Central memory CD8-positive, alpha-beta T cell (primary cell): ENCODE measurements around the gene JAZF1.
A peak's percentile ranks its signal among the peaks of the same experiment; 100 is the strongest.

Experiments
- ATAC-seq: fragments of 150-1000 bp; cut with Tn5 transposase; replicated peaks from 2 replicates; pipeline ENCODE4 v1.10.0; 2022; ENCODE audit warnings: mild to moderate bottlenecking, moderate FRiP score, moderate number of reproducible peaks; ENCODE audit not compliant: poor library complexity, severe bottlenecking; ENCODE audit errors: extremely low read depth
- DNase-seq, 2 donors: peaks; one replicate each; pipeline ENCODE4 v3.0.0; 2021; ENCODE audit warnings: low spot score in 2 of 2
- H3K27ac Mint-ChIP-seq: one replicate; pipeline ENCODE4 v1.8.0; 2022; ENCODE audit warnings: low read depth, mild to moderate bottlenecking, moderate library complexity, mixed read lengths
- H3K27me3 Mint-ChIP-seq: one replicate; pipeline ENCODE4 v1.8.0; 2022; ENCODE audit warnings: mixed read lengths
- H3K36me3 Mint-ChIP-seq: one replicate; pipeline ENCODE4 v1.8.0; 2022; ENCODE audit warnings: mild to moderate bottlenecking, moderate library complexity, mixed read lengths; ENCODE audit not compliant: insufficient read depth
- H3K4me1 Mint-ChIP-seq: one replicate; pipeline ENCODE4 v1.8.0; 2022; ENCODE audit warnings: mixed read lengths
- H3K4me3 Mint-ChIP-seq: one replicate; pipeline ENCODE4 v1.8.0; 2022; ENCODE audit warnings: mild to moderate bottlenecking, moderate library complexity, mixed read lengths
- H3K9me3 Mint-ChIP-seq: one replicate; pipeline ENCODE4 v1.8.0; 2022; ENCODE audit warnings: mixed read lengths

JAZF1 gene

GRCh38 chr7:28205506-28205905 lies 24.9 kb upstream of the JAZF1 start:
- Mint-ChIP-seq H3K9me3 (peaks cover 6% of the 10 kb centered on the region), H3K27ac (no peak overlapping the region), H3K27me3 (peaks cover 12% of the 10 kb centered on the region), H3K4me1 (peaks cover 49% of the 10 kb centered on the region), H3K4me3 (no peak overlapping the region), H3K36me3 (peaks cover 3% of the 10 kb centered on the region)
- ATAC-seq (no peak), DNase-seq (no peak)

- Mint-ChIP-seq H3K36me3 (peaks cover 3% of the 10 kb centered on the region), H3K9me3 (peaks cover 6% of the 10 kb centered on the region), H3K4me1 (peaks cover 56% of the 10 kb centered on the region), H3K27ac (peak overlapping the region; percentile 47), H3K4me3 (no peak overlapping the region), H3K27me3 (peaks cover 12% of the 10 kb centered on the region)
- DNase-seq (peak in 1 of 2 donors; percentile 23), ATAC-seq (peak; percentile 88)
Measured at GRCh38 chr7:28203508-28204240, 23.1 kb upstream of the JAZF1 start.

- Mint-ChIP-seq H3K4me3 (no peak overlapping the region), H3K4me1 (peaks cover 48% of the 10 kb centered on the region), H3K9me3 (peaks cover 6% of the 10 kb centered on the region), H3K27ac (no peak overlapping the region), H3K27me3 (peaks cover 12% of the 10 kb centered on the region), H3K36me3 (peaks cover 1% of the 10 kb centered on the region)
- ATAC-seq (no peak), DNase-seq (no peak)
Measured at GRCh38 chr7:28202222-28202621, 21.6 kb upstream of the JAZF1 start.

GRCh38 chr7:28201131-28201530 lies 20.5 kb upstream of the JAZF1 start:
- Mint-ChIP-seq H3K27me3 (peaks cover 12% of the 10 kb centered on the region), H3K4me1 (peaks cover 52% of the 10 kb centered on the region), H3K9me3 (no peaks in the 10 kb centered on the region), H3K36me3 (peaks cover 3% of the 10 kb centered on the region), H3K27ac (peak overlapping the region; percentile 54), H3K4me3 (no peak overlapping the region)
- DNase-seq (no peak), ATAC-seq (no peak)

- Mint-ChIP-seq H3K4me3 (peak overlapping the region; percentile 41), H3K36me3 (peaks cover 3% of the 10 kb centered on the region), H3K27ac (no peak overlapping the region), H3K4me1 (peaks cover 57% of the 10 kb centered on the region), H3K27me3 (peaks cover 12% of the 10 kb centered on the region), H3K9me3 (no peaks in the 10 kb centered on the region)
- peak; percentile 14 to 16 for DNase-seq
- ATAC-seq = peak; percentile 77
Measured at GRCh38 chr7:28200598-28200997, 20.0 kb upstream of the JAZF1 start.

GRCh38 chr7:28199021-28199510 lies 18.5 kb upstream of the JAZF1 start:
- Mint-ChIP-seq H3K4me1 (peaks cover 67% of the 10 kb centered on the region), H3K9me3 (no peaks in the 10 kb centered on the region), H3K4me3 (no peak overlapping the region), H3K27me3 (peaks cover 12% of the 10 kb centered on the region), H3K36me3 (peaks cover 3% of the 10 kb centered on the region), H3K27ac (no peak overlapping the region)
- ATAC-seq (no peak), DNase-seq (no peak)

GRCh38 chr7:28195910-28196620 lies 15.5 kb upstream of the JAZF1 start:
- peaks cover 1% of the 10 kb centered on the region for H3K27me3 Mint-ChIP-seq
- peak overlapping the region; percentile 42 for H3K4me3 Mint-ChIP-seq
- H3K27ac Mint-ChIP-seq = peak overlapping the region; percentile 47
- ATAC-seq = peak; percentile 50
- no peak for DNase-seq
- no peaks in the 10 kb centered on the region for H3K9me3 Mint-ChIP-seq
- peaks cover 54% of the 10 kb centered on the region for H3K4me1 Mint-ChIP-seq
- H3K36me3 Mint-ChIP-seq = peaks cover 1% of the 10 kb centered on the region

GRCh38 chr7:28192786-28193585 lies 12.4 kb upstream of the JAZF1 start:
- H3K4me1 Mint-ChIP-seq = peaks cover 50% of the 10 kb centered on the region
- DNase-seq = no peak
- no peak overlapping the region for H3K27ac Mint-ChIP-seq
- peaks cover 1% of the 10 kb centered on the region for H3K36me3 Mint-ChIP-seq
- ATAC-seq = no peak
- no peaks in the 10 kb centered on the region for H3K9me3 Mint-ChIP-seq
- H3K27me3 Mint-ChIP-seq = peaks cover 9% of the 10 kb centered on the region
- H3K4me3 Mint-ChIP-seq = no peak overlapping the region

- Mint-ChIP-seq H3K4me1 (peaks cover 44% of the 10 kb centered on the region), H3K27me3 (peaks cover 9% of the 10 kb centered on the region), H3K9me3 (no peaks in the 10 kb centered on the region), H3K4me3 (no peak overlapping the region), H3K27ac (no peak overlapping the region), H3K36me3 (peaks cover 1% of the 10 kb centered on the region)
- ATAC-seq (no peak), DNase-seq (no peak)
Measured at GRCh38 chr7:28191751-28192150, 11.2 kb upstream of the JAZF1 start.

GRCh38 chr7:28191184-28191583 lies 10.6 kb upstream of the JAZF1 start:
- no peak for ATAC-seq
- Mint-ChIP-seq H3K27ac (no peak overlapping the region), H3K4me3 (no peak overlapping the region), H3K4me1 (peaks cover 39% of the 10 kb centered on the region), H3K9me3 (no peaks in the 10 kb centered on the region), H3K36me3 (no peaks in the 10 kb centered on the region), H3K27me3 (peaks cover 9% of the 10 kb centered on the region)
- no peak for DNase-seq

- Mint-ChIP-seq H3K9me3 (no peaks in the 10 kb centered on the region), H3K36me3 (no peaks in the 10 kb centered on the region), H3K4me3 (peak overlapping the region; percentile 43), H3K4me1 (peaks cover 29% of the 10 kb centered on the region), H3K27me3 (peaks cover 9% of the 10 kb centered on the region), H3K27ac (peak overlapping the region; percentile 20)
- DNase-seq (no peak), ATAC-seq (no peak)
Measured at GRCh38 chr7:28190077-28190710, 9.6 kb upstream of the JAZF1 start.

- no peak for DNase-seq
- Mint-ChIP-seq H3K36me3 (no peaks in the 10 kb centered on the region), H3K4me3 (no peak overlapping the region), H3K27me3 (peaks cover 9% of the 10 kb centered on the region), H3K9me3 (no peaks in the 10 kb centered on the region), H3K27ac (no peak overlapping the region), H3K4me1 (peaks cover 26% of the 10 kb centered on the region)
- no peak for ATAC-seq
Measured at GRCh38 chr7:28187012-28187411, 6.4 kb upstream of the JAZF1 start.
